Nephron (organoid): ENCODE data around the gene TMEM247.
A peak's percentile ranks its signal among the peaks of the same experiment; 100 is the strongest.

Experiments used
- H3K27ac Mint-ChIP-seq, 3 experiments: 2 replicates each; pipeline ENCODE4 v1.8.0; 2020; ENCODE audit warnings: mixed read lengths in 3 of 3, mild to moderate bottlenecking in 2 of 3, moderate library complexity in 1 of 3
- H3K27me3 Mint-ChIP-seq: 2 replicates; pipeline ENCODE4 v1.8.0; 2021; ENCODE audit warnings: low read depth, mild to moderate bottlenecking, moderate library complexity, mixed read lengths
- H3K36me3 Mint-ChIP-seq: 2 replicates; pipeline ENCODE4 v1.8.0; 2020; ENCODE audit warnings: low read depth, mixed read lengths
- H3K4me1 Mint-ChIP-seq: 2 replicates; pipeline ENCODE4 v1.8.0; 2020; ENCODE audit warnings: mixed read lengths
- H3K4me3 Mint-ChIP-seq, 3 experiments: 2 replicates each; pipeline ENCODE4 v1.8.0; 2020; ENCODE audit warnings: mild to moderate bottlenecking in 3 of 3, mixed read lengths in 3 of 3, moderate library complexity in 2 of 3
- H3K9me3 Mint-ChIP-seq: 2 replicates; pipeline ENCODE4 v1.8.0; 2020; ENCODE audit warnings: mixed read lengths
- TF ChIP-seq, protein P1 (sequence below), 3 experiments: fragments of 200-600 bp; sonication (generic); IDR thresholded peaks; one replicate each; pipeline ENCODE4 v1.5.0; 2021; ENCODE audit warnings: antibody characterized with exemption in 3 of 3; ENCODE audit not compliant: unreplicated experiment in 3 of 3

The TMEM247 gene

GRCh38 chr2:46486436-46486835, 7.1 kb downstream of the TMEM247 start:
- Mint-ChIP-seq H3K36me3 (no peaks in the 10 kb centered on the region), H3K4me3 (no peak overlapping the region), H3K27me3 (no peaks in the 10 kb centered on the region), H3K9me3 (no peaks in the 10 kb centered on the region), H3K4me1 (peaks cover 31% of the 10 kb centered on the region), H3K27ac (no peak overlapping the region)
- TF ChIP-seq, protein P1, sequence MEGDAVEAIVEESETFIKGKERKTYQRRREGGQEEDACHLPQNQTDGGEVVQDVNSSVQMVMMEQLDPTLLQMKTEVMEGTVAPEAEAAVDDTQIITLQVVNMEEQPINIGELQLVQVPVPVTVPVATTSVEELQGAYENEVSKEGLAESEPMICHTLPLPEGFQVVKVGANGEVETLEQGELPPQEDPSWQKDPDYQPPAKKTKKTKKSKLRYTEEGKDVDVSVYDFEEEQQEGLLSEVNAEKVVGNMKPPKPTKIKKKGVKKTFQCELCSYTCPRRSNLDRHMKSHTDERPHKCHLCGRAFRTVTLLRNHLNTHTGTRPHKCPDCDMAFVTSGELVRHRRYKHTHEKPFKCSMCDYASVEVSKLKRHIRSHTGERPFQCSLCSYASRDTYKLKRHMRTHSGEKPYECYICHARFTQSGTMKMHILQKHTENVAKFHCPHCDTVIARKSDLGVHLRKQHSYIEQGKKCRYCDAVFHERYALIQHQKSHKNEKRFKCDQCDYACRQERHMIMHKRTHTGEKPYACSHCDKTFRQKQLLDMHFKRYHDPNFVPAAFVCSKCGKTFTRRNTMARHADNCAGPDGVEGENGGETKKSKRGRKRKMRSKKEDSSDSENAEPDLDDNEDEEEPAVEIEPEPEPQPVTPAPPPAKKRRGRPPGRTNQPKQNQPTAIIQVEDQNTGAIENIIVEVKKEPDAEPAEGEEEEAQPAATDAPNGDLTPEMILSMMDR (IDR thresholded peaks at IDR 0.05; ENCODE audit: unreplicated experiment in 3 of 3) = no peak

- Mint-ChIP-seq H3K9me3 (no peaks in the 10 kb centered on the region), H3K27ac (peak overlapping the region in 2 of 3 experiments; percentile 52 to 76), H3K36me3 (no peaks in the 10 kb centered on the region), H3K4me3 (peak overlapping the region in 1 of 3 experiments; percentile 42), H3K27me3 (no peaks in the 10 kb centered on the region), H3K4me1 (peaks cover 35% of the 10 kb centered on the region)
- TF ChIP-seq, protein P1 (IDR thresholded peaks at IDR 0.05; ENCODE audit: unreplicated experiment in 3 of 3) = no peak
Measured at GRCh38 chr2:46487667-46488335, 8.4 kb downstream of the TMEM247 start.

DNA sequence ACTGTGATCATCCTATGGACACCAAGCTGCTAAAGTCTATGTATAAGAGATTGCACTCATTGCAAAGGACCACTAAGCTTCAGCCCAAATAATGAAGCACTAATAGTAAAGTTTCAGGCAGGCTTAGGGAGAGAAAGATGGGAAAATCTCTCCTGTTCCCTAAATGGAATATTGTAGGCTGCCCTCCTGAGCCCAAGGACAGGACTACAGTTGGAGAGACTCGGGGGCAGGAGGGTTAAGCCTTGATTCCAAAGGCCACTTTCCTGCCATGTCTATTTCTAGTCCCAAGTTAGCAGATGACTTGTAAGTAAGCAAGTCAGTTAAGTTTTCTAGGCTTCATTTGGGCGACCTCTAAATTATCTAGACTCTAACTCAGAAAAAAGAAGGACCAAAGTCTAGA, 9.0 kb downstream of the TMEM247 start:
- H3K36me3 Mint-ChIP-seq = no peaks in the 10 kb centered on the region
- TF ChIP-seq, protein P1 (IDR thresholded peaks at IDR 0.05; ENCODE audit: unreplicated experiment in 3 of 3) = no peak
- no peaks in the 10 kb centered on the region for H3K27me3 Mint-ChIP-seq
- H3K4me1 Mint-ChIP-seq = peaks cover 37% of the 10 kb centered on the region
- no peaks in the 10 kb centered on the region for H3K9me3 Mint-ChIP-seq
- H3K4me3 Mint-ChIP-seq = no peak overlapping the region
- peak overlapping the region in 1 of 3 experiments; percentile 76 for H3K27ac Mint-ChIP-seq

GRCh38 chr2:46489423-46490174, 10.2 kb downstream of the TMEM247 start:
- Mint-ChIP-seq H3K9me3 (no peaks in the 10 kb centered on the region), H3K36me3 (no peaks in the 10 kb centered on the region), H3K27ac (peak overlapping the region; percentile 52 to 82 (median 59)), H3K27me3 (peaks cover 6% of the 10 kb centered on the region), H3K4me3 (no peak overlapping the region), H3K4me1 (peaks cover 42% of the 10 kb centered on the region)
- TF ChIP-seq, protein P1 (IDR thresholded peaks at IDR 0.05; ENCODE audit: unreplicated experiment in 3 of 3) = no peak

DNA sequence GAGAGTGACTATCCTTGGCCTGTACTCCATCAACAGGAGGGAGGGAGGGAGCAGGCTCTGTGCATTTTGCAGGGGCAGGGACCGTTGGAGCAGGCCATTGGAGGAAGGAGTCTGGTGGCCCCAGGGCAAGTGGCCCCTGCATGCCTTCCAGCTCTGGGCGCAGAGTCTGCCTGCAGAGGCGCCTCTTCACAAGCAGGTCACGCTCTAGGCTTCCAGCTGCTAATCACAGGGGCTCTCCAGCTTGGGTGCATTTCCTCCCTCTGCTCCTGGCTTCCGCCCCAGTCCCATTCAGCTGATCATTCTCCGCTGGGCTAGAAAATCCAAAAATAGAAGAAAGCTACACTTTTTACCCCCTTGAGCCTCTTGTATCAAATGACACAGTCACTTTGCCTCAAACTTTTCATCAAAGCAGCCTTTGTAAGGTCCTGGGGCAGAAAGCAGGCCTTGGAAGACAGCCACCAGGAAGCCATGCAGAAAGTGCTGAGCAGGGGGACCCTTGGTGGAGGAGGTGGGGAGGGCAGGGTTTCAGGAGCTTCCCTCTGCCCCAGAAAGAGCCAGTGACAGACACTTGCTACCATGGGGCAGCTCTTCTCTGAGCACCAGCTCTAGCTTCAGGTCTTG, 11.3 kb downstream of the TMEM247 start:
- H3K4me1 Mint-ChIP-seq = peaks cover 42% of the 10 kb centered on the region
- H3K4me3 Mint-ChIP-seq = no peak overlapping the region
- H3K9me3 Mint-ChIP-seq = no peaks in the 10 kb centered on the region
- peak overlapping the region; percentile 81 to 88 (median 82) for H3K27ac Mint-ChIP-seq
- no peaks in the 10 kb centered on the region for H3K36me3 Mint-ChIP-seq
- TF ChIP-seq, protein P1 (IDR thresholded peaks at IDR 0.05; ENCODE audit: unreplicated experiment in 3 of 3) = no peak
- H3K27me3 Mint-ChIP-seq = peaks cover 6% of the 10 kb centered on the region
